ENCODE measurements around the gene DGKB. TPM values are rescaled to one million over a fixed set of nuclear protein-coding genes. Genes with fewer than 3 reads are reported as not detected.
A peak's percentile ranks its signal among the peaks of the same experiment; 100 is the strongest.

Gene DGKB
- total and polyA plus RNA-seq, 2 donors from 2014 or later: 0.26 to 1.5 TPM

DNA sequence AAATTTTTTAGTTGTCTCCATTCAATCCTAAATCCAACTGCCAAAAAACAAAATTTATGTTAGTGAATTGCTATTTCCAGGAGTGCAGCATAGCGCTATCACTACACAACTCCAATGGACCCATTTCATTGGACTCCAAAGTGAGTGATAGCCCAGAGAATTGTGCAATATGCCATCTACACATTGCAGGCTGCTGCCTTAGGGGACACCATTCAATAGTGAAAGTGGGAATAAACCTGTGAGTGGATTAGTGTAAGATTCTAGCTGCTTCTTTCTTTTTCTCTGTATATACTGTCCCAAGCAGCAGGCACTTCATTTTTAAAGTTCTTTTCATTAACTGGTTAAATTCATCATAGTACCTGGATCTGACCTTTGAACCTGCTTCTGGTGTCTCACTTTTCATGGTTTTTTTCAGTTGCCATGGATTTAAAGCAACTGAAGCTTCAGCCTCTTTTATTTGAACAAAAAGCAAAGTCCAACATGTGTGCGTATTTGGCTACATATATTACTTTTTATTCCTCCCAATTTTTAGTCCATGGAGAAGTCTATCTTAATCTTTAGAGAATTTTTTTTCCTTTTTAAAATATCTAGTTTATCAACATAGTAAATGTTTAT is 97.3 kb downstream of the DGKB start:
- TF ChIP-seq CTCF (IDR thresholded peaks at IDR 0.05; ENCODE audit: borderline replicate concordance, extremely low read depth, insufficient read depth): no peak
- Histone ChIP-seq H3K9me3 (ENCODE audit: control insufficient read depth in 2 of 3, insufficient read depth in 1 of 3, low read length in 3 of 3) (no peaks in the 10 kb centered on the region), H3K4me1 (ENCODE audit: control insufficient read depth in 2 of 3, insufficient read depth in 2 of 3, low read depth in 1 of 3, low read length in 3 of 3) (no peaks in the 10 kb centered on the region), H3K4me3 (ENCODE audit: low read length in 3 of 3) (no peak overlapping the region), H3K27me3 (ENCODE audit: control insufficient read depth, insufficient read depth, low read length) (no peaks in the 10 kb centered on the region), H3K36me3 (ENCODE audit: control insufficient read depth in 2 of 3, insufficient read depth in 3 of 3, low read length in 3 of 3) (no peaks in the 10 kb centered on the region), H3K27ac (ENCODE audit: low read depth in 2 of 2, low read length in 2 of 2) (no peak overlapping the region), H3K9ac (ENCODE audit: low read length in 3 of 3) (no peak overlapping the region)
- no peak for FAIRE-seq
- intact Hi-C loops (cut with DNase I): no loop called here
- peak in 1 of 5 donors; percentile 1 for DNase-seq

DNA sequence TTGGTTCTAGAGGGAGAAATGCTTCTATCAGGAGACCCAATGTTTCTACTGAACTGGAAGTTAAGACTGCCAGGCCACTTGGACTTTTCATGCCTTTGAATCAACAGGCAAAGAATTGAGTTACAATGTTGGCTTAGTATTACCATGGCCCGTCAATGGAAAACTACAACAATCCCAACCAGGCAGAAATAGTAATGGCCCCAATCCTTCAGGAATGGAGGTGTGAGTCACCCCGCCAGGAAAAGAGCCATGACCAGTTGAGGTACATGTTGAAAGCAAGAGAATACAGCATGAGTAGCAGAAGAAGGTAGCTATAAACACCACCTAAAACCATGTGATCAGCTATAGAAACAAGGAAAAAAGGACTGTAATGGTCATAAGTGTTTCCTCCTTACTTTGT is 101.9 kb downstream of the DGKB start:
- no peaks in the 10 kb centered on the region for H3K4me1 ChIP-seq (ENCODE audit: control insufficient read depth in 2 of 3, insufficient read depth in 2 of 3, low read depth in 1 of 3, low read length in 3 of 3)
- H3K9ac ChIP-seq (ENCODE audit: low read length in 3 of 3): no peak overlapping the region
- H3K27ac ChIP-seq (ENCODE audit: low read depth in 2 of 2, low read length in 2 of 2): no peak overlapping the region
- H3K36me3 ChIP-seq (ENCODE audit: control insufficient read depth in 2 of 3, insufficient read depth in 3 of 3, low read length in 3 of 3): no peaks in the 10 kb centered on the region
- DNase-seq: no peak
- H3K4me3 ChIP-seq (ENCODE audit: low read length in 3 of 3): no peak overlapping the region
- FAIRE-seq: no peak
- H3K9me3 ChIP-seq (ENCODE audit: control insufficient read depth in 2 of 3, insufficient read depth in 1 of 3, low read length in 3 of 3): no peaks in the 10 kb centered on the region
- TF ChIP-seq CTCF (IDR thresholded peaks at IDR 0.05; ENCODE audit: borderline replicate concordance, extremely low read depth, insufficient read depth): no peak
- H3K27me3 ChIP-seq (ENCODE audit: control insufficient read depth, insufficient read depth, low read length): no peaks in the 10 kb centered on the region
- intact Hi-C loops (cut with DNase I): no loop called here

GRCh38 chr7:14793151-14793550 is 109.4 kb downstream of the DGKB start:
- H3K27me3 ChIP-seq (ENCODE audit: control insufficient read depth, insufficient read depth, low read length): no peaks in the 10 kb centered on the region
- no peak overlapping the region for H3K27ac ChIP-seq (ENCODE audit: low read depth in 2 of 2, low read length in 2 of 2)
- no peaks in the 10 kb centered on the region for H3K9me3 ChIP-seq (ENCODE audit: control insufficient read depth in 2 of 3, insufficient read depth in 1 of 3, low read length in 3 of 3)
- no peak for TF ChIP-seq CTCF (IDR thresholded peaks at IDR 0.05; ENCODE audit: borderline replicate concordance, extremely low read depth, insufficient read depth)
- intact Hi-C loops (cut with DNase I): no loop called here
- H3K4me3 ChIP-seq (ENCODE audit: low read length in 3 of 3): no peak overlapping the region
- H3K4me1 ChIP-seq (ENCODE audit: control insufficient read depth in 2 of 3, insufficient read depth in 2 of 3, low read depth in 1 of 3, low read length in 3 of 3): no peaks in the 10 kb centered on the region
- H3K9ac ChIP-seq (ENCODE audit: low read length in 3 of 3): no peak overlapping the region
- no peak for FAIRE-seq
- no peak for DNase-seq
- no peaks in the 10 kb centered on the region for H3K36me3 ChIP-seq (ENCODE audit: control insufficient read depth in 2 of 3, insufficient read depth in 3 of 3, low read length in 3 of 3)

- Histone ChIP-seq H3K4me3 (ENCODE audit: low read length in 3 of 3) (no peak overlapping the region), H3K27ac (ENCODE audit: low read depth in 2 of 2, low read length in 2 of 2) (no peak overlapping the region), H3K9ac (ENCODE audit: low read length in 3 of 3) (no peak overlapping the region), H3K36me3 (ENCODE audit: control insufficient read depth in 2 of 3, insufficient read depth in 3 of 3, low read length in 3 of 3) (no peaks in the 10 kb centered on the region), H3K27me3 (ENCODE audit: control insufficient read depth, insufficient read depth, low read length) (no peaks in the 10 kb centered on the region), H3K9me3 (ENCODE audit: control insufficient read depth in 2 of 3, insufficient read depth in 1 of 3, low read length in 3 of 3) (no peaks in the 10 kb centered on the region), H3K4me1 (ENCODE audit: control insufficient read depth in 2 of 3, insufficient read depth in 2 of 3, low read depth in 1 of 3, low read length in 3 of 3) (no peaks in the 10 kb centered on the region)
- intact Hi-C loops (cut with DNase I): no loop called here
- no peak for TF ChIP-seq CTCF (IDR thresholded peaks at IDR 0.05; ENCODE audit: borderline replicate concordance, extremely low read depth, insufficient read depth)
- DNase-seq (no peak), FAIRE-seq (no peak)
Measured at GRCh38 chr7:14787551-14787950, 115.0 kb downstream of the DGKB start.

Measured in kidney (tissue), 14 donors.